Endothelial cell of umbilical vein (primary cell): Measurements from ENCODE around the gene FOXO6. TPM values are rescaled to one million over a fixed set of nuclear protein-coding genes. Genes with fewer than 3 reads are reported as not detected.

ENCODE experiments used
- BruUV-seq: library from RNA; stranded (reverse); fragments of 400-500 nt; replicated peaks from 2 replicates; lab custom pipeline; 2021; lab: Mats Ljungman, UMichigan
- CTCF ChIA-PET: fragments of 300-600, 350-600 bp; sonication (Branson Sonifier 250); formaldehyde crosslinking; loops from one replicate; lab custom pipeline; 2021; ENCODE audit warnings: antibody characterized with exemption, inconsistent platforms; lab: Charles Lee
- POLR2A ChIA-PET: fragments of 300-600, 350-600 bp; sonication (Branson Sonifier 250); formaldehyde crosslinking; loops from one replicate; lab custom pipeline; 2021; ENCODE audit warnings: antibody characterized with exemption, inconsistent platforms; lab: Charles Lee
- DNase-seq: peaks from one replicate; pipeline ENCODE4 v3.0.0-alpha.2; 2011; ENCODE audit warnings: low read depth, low spot score
- FAIRE-seq: peaks from 2 replicates; lab custom pipeline; 2011; peaks lifted over from hg19 to GRCh38; lab: Jason Lieb, UNC
- H2AFZ ChIP-seq: 2 replicates; pipeline ENCODE4 v1.6.0; 2012; ENCODE audit warnings: low read depth, low read length, control low read depth, inconsistent platforms
- H3K27ac ChIP-seq: 2 replicates; pipeline ENCODE4 v1.5.1; 2011; ENCODE audit warnings: low read depth, mild to moderate bottlenecking, control low read depth, low read length, moderate library complexity; ENCODE audit not compliant: insufficient read depth
- H3K27me3 ChIP-seq, 2 experiments: 2 replicates each; pipeline versions ENCODE4 v1.6.0 to v1.6.1; 2011; ENCODE audit warnings: low read length in 2 of 2, mixed read lengths in 1 of 2; ENCODE audit not compliant: control insufficient read depth in 2 of 2, insufficient read depth in 2 of 2
- H3K36me3 ChIP-seq, 2 experiments: 2 replicates in 1 of 2; 3 replicates in 1 of 2; pipeline ENCODE4 v1.5.1; 2011; ENCODE audit warnings: low read length in 2 of 2, mild to moderate bottlenecking in 1 of 2, moderate library complexity in 1 of 2; ENCODE audit not compliant: control insufficient read depth in 2 of 2, insufficient read depth in 2 of 2; ENCODE audit errors: extremely low read depth in 1 of 2
- H3K4me1 ChIP-seq: 3 replicates; pipeline ENCODE4 v1.5.1; 2011; ENCODE audit warnings: mild to moderate bottlenecking, low read length; ENCODE audit not compliant: control insufficient read depth, insufficient read depth; ENCODE audit errors: extremely low read depth
- H3K4me2 ChIP-seq: 2 replicates; pipeline ENCODE4 v1.6.1; 2011; ENCODE audit warnings: low read length, control low read depth, mixed read lengths; ENCODE audit not compliant: insufficient read depth
- H3K4me3 ChIP-seq, 3 experiments: fragments of 200-600 bp in 1 of 3; sonication (generic), shearing (Covaris generic) in 1 of 3; replicated peaks in 1 of 3; 2 replicates each; pipeline ENCODE4 v1.5.1; 2011 to 2016; ENCODE audit warnings: control low read depth in 3 of 3, low read length in 3 of 3, mild to moderate bottlenecking in 2 of 3, inconsistent platforms in 1 of 3, low read depth in 1 of 3, moderate library complexity in 1 of 3; ENCODE audit not compliant: insufficient read depth in 1 of 3
- H3K79me2 ChIP-seq: 2 replicates; pipeline ENCODE4 v1.6.0; 2012; ENCODE audit warnings: low read length, inconsistent platforms; ENCODE audit not compliant: control insufficient read depth, insufficient read depth
- H3K9ac ChIP-seq: replicated peaks from 2 replicates; pipeline ENCODE3; 2011; ENCODE audit warnings: low read length, control low read depth; ENCODE audit not compliant: insufficient read depth; ENCODE audit errors: extremely low read depth
- H3K9me1 ChIP-seq: replicated peaks from 3 replicates; pipeline ENCODE4 v1.6.0; 2011; ENCODE audit warnings: mild to moderate bottlenecking, low read length; ENCODE audit not compliant: control insufficient read depth, insufficient read depth; ENCODE audit errors: extremely low read depth
- H3K9me3 ChIP-seq: replicated peaks from 2 replicates; pipeline ENCODE4 v1.5.1; 2012; ENCODE audit warnings: low read length, inconsistent platforms; ENCODE audit not compliant: control insufficient read depth, insufficient read depth
- H4K20me1 ChIP-seq: replicated peaks from 2 replicates; pipeline ENCODE3; 2011; ENCODE audit warnings: mild to moderate bottlenecking, low read length; ENCODE audit not compliant: control insufficient read depth, insufficient read depth; ENCODE audit errors: extremely low read depth
- EZH2 ChIP-seq: IDR thresholded peaks from 2 replicates; pipeline ENCODE4 v1.6.1; 2012; ENCODE audit warnings: borderline replicate concordance, low read depth, mild to moderate bottlenecking, moderate library complexity, low read length, inconsistent platforms; ENCODE audit not compliant: severe bottlenecking
- FOS ChIP-seq: IDR thresholded peaks from 2 replicates; pipeline ENCODE4 v1.6.1; 2011; ENCODE audit warnings: mild to moderate bottlenecking, low read length, moderate library complexity, borderline replicate concordance; ENCODE audit not compliant: insufficient read depth
- GATA2 ChIP-seq: IDR thresholded peaks from 2 replicates; pipeline ENCODE4 v1.7.0; 2011; ENCODE audit warnings: low read depth, mild to moderate bottlenecking, moderate library complexity, mixed read lengths, low read length; ENCODE audit not compliant: insufficient read length, insufficient read depth
- MYC ChIP-seq: IDR thresholded peaks from one replicate; pipeline ENCODE4 v1.6.1; 2011; ENCODE audit warnings: mild to moderate bottlenecking, low read depth, low read length
- POLR2A ChIP-seq: IDR thresholded peaks from 2 replicates; pipeline ENCODE4 v1.6.1; 2012; ENCODE audit warnings: low read depth, mild to moderate bottlenecking, control low read depth, low read length
- POLR2AphosphoS5 ChIP-seq: IDR thresholded peaks from 2 replicates; pipeline ENCODE4 v1.6.1; 2012; ENCODE audit warnings: low read depth, mild to moderate bottlenecking, control low read depth, low read length, moderate library complexity; ENCODE audit not compliant: insufficient read depth
- dilution Hi-C: fragments of 300-500 bp; cut with MboI; formaldehyde crosslinking; loops from one replicate; pipeline ENCODE4 v1.15.0; 2019; ENCODE audit warnings: low sequenced_read_pairs; ENCODE audit not compliant: extremely low pct_ligation_motif_present
- intact Hi-C: fragments of 100-400 bp; cut with micrococcal nuclease; formaldehyde crosslinking; loops from one replicate; pipeline ENCODE4 v1.10.0; 2022
- polyA plus RNA-seq, 4 experiments: library from polyadenylated mRNA; depleted of rRNA in 3 of 4; stranded (reverse) in 3 of 4; unstranded in 1 of 4; fragments of >200 nt; gene quantifications; 2 replicates each; pipeline versions ENCODE4 v1.2.1 to v1.2.3, GENCODE V29; 2011 to 2012; ENCODE audit warnings: missing spikeins in 1 of 4
- total RNA-seq: library from RNA; stranded (reverse); gene quantifications from 2 replicates; pipeline ENCODE4 v1.2.3, GENCODE V29; 2021
- TF ChIP-seq, protein P1 (sequence below): IDR thresholded peaks from 2 replicates; pipeline ENCODE4 v1.6.1; 2011; ENCODE audit not compliant: insufficient read depth, insufficient read length

The FOXO6 gene
- total and polyA plus RNA-seq, 2 donors (not counting 3 experiments of a cell fraction or from before 2014, with no cell fraction given): 0.04 to 0.38 TPM

DNA sequence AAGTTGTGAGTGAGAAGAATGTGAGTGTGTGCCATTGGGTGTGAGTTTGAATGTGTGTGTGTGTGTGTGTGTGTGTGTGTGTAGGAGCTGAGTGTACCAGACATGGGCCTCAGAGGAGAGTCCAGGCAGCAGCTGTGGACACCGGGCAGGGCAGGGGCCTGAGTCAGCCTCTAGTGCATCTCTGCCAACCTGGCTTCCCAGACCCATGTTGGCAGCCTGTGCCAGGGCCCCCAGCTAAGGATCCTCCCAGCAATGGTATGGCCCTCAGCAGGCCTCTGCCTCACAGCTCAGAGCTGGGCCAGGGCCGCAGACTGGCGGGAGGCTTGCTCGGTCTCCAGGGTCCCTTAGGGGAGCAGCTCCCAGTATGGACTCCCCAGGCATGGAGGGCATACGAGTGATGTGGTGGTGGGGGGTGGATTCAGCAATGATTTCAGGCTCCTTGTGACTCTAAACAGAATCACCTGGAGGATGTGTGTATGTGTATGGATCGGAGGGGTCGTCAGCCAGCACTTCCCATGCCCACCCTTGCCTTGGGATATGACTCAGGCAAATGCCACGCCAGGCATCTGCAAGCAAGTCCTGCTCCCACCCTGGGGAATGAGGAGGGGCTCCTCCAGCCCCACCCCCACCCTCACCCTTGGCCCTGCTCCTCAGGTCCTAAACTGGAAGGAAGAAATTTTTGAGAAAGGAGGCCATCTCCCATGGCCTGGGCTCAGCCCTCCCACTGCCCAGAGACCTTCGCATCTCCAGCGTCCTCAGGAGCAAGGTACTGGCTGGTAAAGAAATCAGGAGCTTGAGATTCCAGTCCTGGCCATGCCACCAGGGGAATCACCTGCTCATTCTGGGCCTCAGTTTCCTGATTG is 1.8 kb upstream of the FOXO6 start:
- DNase-seq (no peak), FAIRE-seq (no peak)
- dilution Hi-C loops: no loop called here
- intact Hi-C loops: no loop called here
- Histone ChIP-seq H3K4me2 (no peak overlapping the region), H3K9me1 (no peaks in the 10 kb centered on the region), H3K4me3 (no peak overlapping the region), H3K79me2 (no peaks in the 10 kb centered on the region), H2AFZ (no peak overlapping the region), H4K20me1 (no peaks in the 10 kb centered on the region), H3K27me3 (peaks cover 14 to 18% of the 10 kb centered on the region in 2 experiments), H3K27ac (no peak overlapping the region), H3K36me3 (no peaks in the 10 kb centered on the region), H3K9ac (no peak overlapping the region), H3K4me1 (peaks cover 3% of the 10 kb centered on the region), H3K9me3 (no peaks in the 10 kb centered on the region)
- ChIA-PET POLR2A (no interaction called here), CTCF (interaction anchor here (3.0 to 3.2 kb wide), 2 partner anchors 18 to 59 kb away, joined by 9 to 18 read pairs; no protein-coding TSS in a partner anchor)
- BruUV-seq: no TSS peak
- TF ChIP-seq EZH2 (no peak), GATA2 (no peak), MYC (no peak), POLR2AphosphoS5 (no peak), FOS (no peak), POLR2A (no peak)
- TF ChIP-seq, protein P1, sequence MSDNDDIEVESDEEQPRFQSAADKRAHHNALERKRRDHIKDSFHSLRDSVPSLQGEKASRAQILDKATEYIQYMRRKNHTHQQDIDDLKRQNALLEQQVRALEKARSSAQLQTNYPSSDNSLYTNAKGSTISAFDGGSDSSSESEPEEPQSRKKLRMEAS: no peak
